ENCODE results near the gene SYCP2L.

The SYCP2L gene

DNA sequence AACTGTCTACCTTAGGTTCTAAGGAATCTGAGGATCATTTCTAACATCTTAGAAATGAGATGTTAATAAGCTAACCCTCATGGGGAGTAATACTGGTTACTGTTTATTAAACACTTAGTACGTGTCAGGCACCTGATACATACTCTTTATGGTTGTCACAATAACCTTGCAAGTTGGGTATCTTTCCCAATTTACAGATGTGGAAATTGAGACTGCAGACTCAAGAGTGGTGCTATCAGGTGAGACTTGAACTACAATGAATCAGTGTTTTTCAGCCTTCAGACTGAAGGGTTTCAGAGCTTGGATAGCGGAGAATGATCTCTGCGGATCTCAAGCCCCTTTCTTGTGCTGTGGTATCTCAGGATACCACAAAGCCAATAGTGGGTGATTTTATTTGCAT lies 130.2 kb downstream of the SYCP2L start:
- TF ChIP-seq SIN3A (IDR thresholded peaks at IDR 0.05; ENCODE audit: borderline replicate concordance, insufficient read depth, low read length): no peak
- TF ChIP-seq TAF1 (IDR thresholded peaks at IDR 0.05; ENCODE audit: borderline replicate concordance, insufficient read depth, low read length): no peak
- TF ChIP-seq, protein P1, sequence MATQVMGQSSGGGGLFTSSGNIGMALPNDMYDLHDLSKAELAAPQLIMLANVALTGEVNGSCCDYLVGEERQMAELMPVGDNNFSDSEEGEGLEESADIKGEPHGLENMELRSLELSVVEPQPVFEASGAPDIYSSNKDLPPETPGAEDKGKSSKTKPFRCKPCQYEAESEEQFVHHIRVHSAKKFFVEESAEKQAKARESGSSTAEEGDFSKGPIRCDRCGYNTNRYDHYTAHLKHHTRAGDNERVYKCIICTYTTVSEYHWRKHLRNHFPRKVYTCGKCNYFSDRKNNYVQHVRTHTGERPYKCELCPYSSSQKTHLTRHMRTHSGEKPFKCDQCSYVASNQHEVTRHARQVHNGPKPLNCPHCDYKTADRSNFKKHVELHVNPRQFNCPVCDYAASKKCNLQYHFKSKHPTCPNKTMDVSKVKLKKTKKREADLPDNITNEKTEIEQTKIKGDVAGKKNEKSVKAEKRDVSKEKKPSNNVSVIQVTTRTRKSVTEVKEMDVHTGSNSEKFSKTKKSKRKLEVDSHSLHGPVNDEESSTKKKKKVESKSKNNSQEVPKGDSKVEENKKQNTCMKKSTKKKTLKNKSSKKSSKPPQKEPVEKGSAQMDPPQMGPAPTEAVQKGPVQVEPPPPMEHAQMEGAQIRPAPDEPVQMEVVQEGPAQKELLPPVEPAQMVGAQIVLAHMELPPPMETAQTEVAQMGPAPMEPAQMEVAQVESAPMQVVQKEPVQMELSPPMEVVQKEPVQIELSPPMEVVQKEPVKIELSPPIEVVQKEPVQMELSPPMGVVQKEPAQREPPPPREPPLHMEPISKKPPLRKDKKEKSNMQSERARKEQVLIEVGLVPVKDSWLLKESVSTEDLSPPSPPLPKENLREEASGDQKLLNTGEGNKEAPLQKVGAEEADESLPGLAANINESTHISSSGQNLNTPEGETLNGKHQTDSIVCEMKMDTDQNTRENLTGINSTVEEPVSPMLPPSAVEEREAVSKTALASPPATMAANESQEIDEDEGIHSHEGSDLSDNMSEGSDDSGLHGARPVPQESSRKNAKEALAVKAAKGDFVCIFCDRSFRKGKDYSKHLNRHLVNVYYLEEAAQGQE (IDR thresholded peaks at IDR 0.05; ENCODE audit: insufficient read depth in 1 of 2, low read depth in 2 of 2, low read length in 2 of 2): no peak
- TF ChIP-seq FOXP2 (optimal IDR thresholded peaks at IDR 0.05; ENCODE audit: borderline replicate concordance, extremely low read depth, extremely low read length, insufficient read depth): no peak
- TF ChIP-seq POLR2AphosphoS5 (IDR thresholded peaks at IDR 0.05; ENCODE audit: low read depth, low read length): no peak

DNA sequence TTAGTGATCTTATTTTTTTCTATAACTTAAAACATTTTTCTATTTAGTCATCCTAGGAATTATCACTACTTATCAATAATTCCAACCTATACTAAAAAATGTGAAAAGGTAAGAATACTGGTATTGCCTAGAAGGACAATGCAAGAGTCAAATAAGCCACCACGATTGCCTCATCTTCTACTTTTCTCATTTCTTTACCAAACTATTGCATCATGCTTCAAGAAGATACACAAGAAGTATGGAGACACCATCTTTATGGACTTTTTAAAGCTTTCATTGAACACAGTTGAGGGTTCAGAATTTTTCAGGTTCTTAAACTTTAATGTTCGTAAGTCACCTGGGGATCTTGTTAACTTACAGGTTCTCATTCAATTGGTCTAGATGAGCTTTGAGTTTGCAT lies 131.4 kb downstream of the SYCP2L start:
- TF ChIP-seq TAF1 (IDR thresholded peaks at IDR 0.05; ENCODE audit: borderline replicate concordance, insufficient read depth, low read length) (no peak), FOXP2 (optimal IDR thresholded peaks at IDR 0.05; ENCODE audit: borderline replicate concordance, extremely low read depth, extremely low read length, insufficient read depth) (no peak), POLR2AphosphoS5 (IDR thresholded peaks at IDR 0.05; ENCODE audit: low read depth, low read length) (no peak), SIN3A (IDR thresholded peaks at IDR 0.05; ENCODE audit: borderline replicate concordance, insufficient read depth, low read length) (no peak)
- TF ChIP-seq, protein P1 (IDR thresholded peaks at IDR 0.05; ENCODE audit: insufficient read depth in 1 of 2, low read depth in 2 of 2, low read length in 2 of 2): no peak

DNA sequence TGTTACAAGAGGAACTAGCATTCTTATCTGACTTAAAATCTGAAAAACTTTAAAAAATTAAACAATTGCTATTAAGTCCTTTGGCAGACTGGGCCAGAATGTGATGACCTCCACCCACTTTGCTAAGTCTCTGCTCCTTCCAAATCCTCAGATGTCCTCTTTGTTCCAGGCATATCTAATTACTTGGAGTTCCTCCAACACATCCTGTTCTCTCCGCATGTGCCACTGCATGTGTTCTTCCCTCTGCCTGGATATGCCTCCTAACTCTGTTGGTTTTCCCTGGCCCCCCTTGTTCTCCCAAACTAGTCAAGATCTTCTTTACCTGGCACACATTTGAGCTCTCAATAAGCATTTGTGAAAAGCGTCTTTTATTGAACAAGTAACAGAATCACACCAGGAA lies 134.2 kb downstream of the SYCP2L start:
- TF ChIP-seq POLR2AphosphoS5 (IDR thresholded peaks at IDR 0.05; ENCODE audit: low read depth, low read length): no peak
- no peak for TF ChIP-seq TAF1 (IDR thresholded peaks at IDR 0.05; ENCODE audit: borderline replicate concordance, insufficient read depth, low read length)
- TF ChIP-seq, protein P1 (IDR thresholded peaks at IDR 0.05; ENCODE audit: insufficient read depth in 1 of 2, low read depth in 2 of 2, low read length in 2 of 2): no peak
- no peak for TF ChIP-seq SIN3A (IDR thresholded peaks at IDR 0.05; ENCODE audit: borderline replicate concordance, insufficient read depth, low read length)
- TF ChIP-seq FOXP2 (optimal IDR thresholded peaks at IDR 0.05; ENCODE audit: borderline replicate concordance, extremely low read depth, extremely low read length, insufficient read depth): no peak

DNA sequence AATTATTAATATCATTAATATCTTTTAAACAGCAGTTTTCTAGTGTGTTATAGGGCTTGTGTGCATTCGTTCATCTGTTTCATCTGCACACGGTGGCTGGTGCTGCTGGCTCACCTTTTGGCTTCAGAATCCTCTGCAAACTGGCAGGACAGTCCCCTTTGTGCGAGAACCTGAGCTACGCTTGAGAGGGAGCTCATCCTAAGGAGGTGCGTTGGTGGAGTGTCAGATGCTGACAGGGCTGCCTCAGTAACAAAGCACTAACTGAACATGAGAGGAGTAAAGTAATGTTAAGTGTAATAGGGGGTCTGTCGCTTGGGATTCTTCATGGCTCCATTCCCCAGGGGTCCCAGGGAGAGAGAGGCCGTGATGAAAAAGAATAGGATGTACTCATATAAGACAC lies 134.9 kb downstream of the SYCP2L start:
- TF ChIP-seq, protein P1 (IDR thresholded peaks at IDR 0.05; ENCODE audit: insufficient read depth in 1 of 2, low read depth in 2 of 2, low read length in 2 of 2): no peak
- TF ChIP-seq SIN3A (IDR thresholded peaks at IDR 0.05; ENCODE audit: borderline replicate concordance, insufficient read depth, low read length) (no peak), TAF1 (IDR thresholded peaks at IDR 0.05; ENCODE audit: borderline replicate concordance, insufficient read depth, low read length) (no peak), FOXP2 (optimal IDR thresholded peaks at IDR 0.05; ENCODE audit: borderline replicate concordance, extremely low read depth, extremely low read length, insufficient read depth) (no peak), POLR2AphosphoS5 (IDR thresholded peaks at IDR 0.05; ENCODE audit: low read depth, low read length) (no peak)

DNA sequence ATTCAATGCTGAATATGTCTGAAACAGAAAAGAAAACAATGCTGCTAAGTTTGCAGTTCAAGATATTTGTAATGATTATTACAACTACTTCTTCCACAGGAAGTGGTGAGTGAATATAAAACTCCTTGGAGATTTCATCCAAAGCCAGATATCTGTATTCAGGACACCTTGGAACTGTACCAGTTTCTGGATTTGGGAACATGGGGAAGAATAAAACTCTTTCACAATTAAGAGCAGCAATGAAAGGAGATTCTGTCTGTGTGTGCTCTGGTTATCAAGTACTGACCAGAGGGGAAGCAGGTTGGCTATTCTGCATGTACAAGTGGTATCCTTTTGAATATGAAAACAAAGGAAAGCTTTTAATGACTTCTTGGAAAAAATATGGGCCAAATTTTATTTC lies 136.2 kb downstream of the SYCP2L start:
- TF ChIP-seq FOXP2 (optimal IDR thresholded peaks at IDR 0.05; ENCODE audit: borderline replicate concordance, extremely low read depth, extremely low read length, insufficient read depth): no peak
- TF ChIP-seq TAF1 (IDR thresholded peaks at IDR 0.05; ENCODE audit: borderline replicate concordance, insufficient read depth, low read length): no peak
- TF ChIP-seq SIN3A (IDR thresholded peaks at IDR 0.05; ENCODE audit: borderline replicate concordance, insufficient read depth, low read length): no peak
- TF ChIP-seq POLR2AphosphoS5 (IDR thresholded peaks at IDR 0.05; ENCODE audit: low read depth, low read length): no peak
- TF ChIP-seq, protein P1 (IDR thresholded peaks at IDR 0.05; ENCODE audit: insufficient read depth in 1 of 2, low read depth in 2 of 2, low read length in 2 of 2): no peak

All from PFSK-1 (cell line).